SU-DHL-6 (cell line): ENCODE results near the gene C3orf80.

Experiments used
- CTCF ChIP-seq: fragments of 200-600 bp; sonication (generic); IDR thresholded peaks from one replicate; pipeline ENCODE4 v1.5.1; 2017; ENCODE audit warnings: antibody characterized with exemption, mild to moderate bottlenecking, low read length, moderate library complexity; ENCODE audit not compliant: insufficient read depth, poor library complexity, severe bottlenecking
- EZH2phosphoT487 ChIP-seq: fragments of 200-600 bp; sonication (generic), shearing (Covaris generic); conservative IDR thresholded peaks from 2 replicates; pipeline ENCODE4 v1.6.1; 2018; ENCODE audit warnings: mild to moderate bottlenecking, antibody characterized with exemption, low read length, moderate library complexity, mixed read lengths

GRCh38 chr3:160225176-160226025 is at the start of gene C3orf80:
- TF ChIP-seq CTCF, result no peak
- TF ChIP-seq EZH2phosphoT487, result no peak
